SH-SY5Y (cell line): ENCODE measurements around the gene RIC3.

ENCODE experiments used
- GATA2 ChIP-seq: IDR thresholded peaks from 2 replicates; pipeline ENCODE4 v1.6.1; 2011; ENCODE audit warnings: mild to moderate bottlenecking, low read depth, low read length
- GATA3 ChIP-seq: IDR thresholded peaks from 2 replicates; pipeline ENCODE4 v1.6.1; 2011; ENCODE audit warnings: low read depth, mild to moderate bottlenecking, low read length, moderate library complexity

DNA sequence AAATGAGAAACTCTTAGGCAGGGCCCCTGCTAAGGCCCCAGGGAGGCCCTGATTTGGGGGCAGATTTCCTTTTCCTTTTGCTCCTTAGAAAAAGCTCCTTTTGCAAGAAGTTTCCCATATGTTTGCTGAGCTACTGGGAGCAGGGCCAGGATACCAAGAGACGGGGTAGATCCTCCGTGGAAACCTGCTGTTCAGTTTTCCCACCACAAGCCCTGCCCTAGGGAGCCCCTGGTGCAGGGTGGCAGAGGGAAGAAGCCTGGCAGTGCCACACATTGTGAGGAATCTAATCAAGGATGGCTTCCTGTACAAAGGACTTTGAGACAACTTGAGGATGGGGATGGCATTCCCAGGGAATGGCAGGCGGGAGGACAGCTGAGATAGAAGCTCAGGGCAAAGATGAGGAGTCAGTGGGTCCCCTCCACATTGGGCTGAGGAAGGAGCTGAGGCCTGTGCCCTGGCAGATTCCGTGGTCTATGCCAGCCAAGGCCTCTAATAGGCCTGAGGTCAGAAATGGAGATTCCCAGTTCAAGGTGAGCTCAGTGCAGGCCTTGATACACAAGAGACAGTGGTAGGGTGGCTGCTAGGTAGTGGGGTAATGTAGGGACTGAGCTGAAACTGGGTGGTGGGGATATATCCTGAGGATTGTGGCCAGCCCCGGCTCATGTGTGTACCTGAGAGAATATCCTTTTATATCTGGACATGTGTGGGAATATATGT, 72.9 kb downstream of the RIC3 start:
- TF ChIP-seq GATA3 (no peak), GATA2 (no peak)
